Osteocyte (in vitro differentiated cells): Measurements from ENCODE around the gene AK9. TPM values are rescaled to one million over a fixed set of nuclear protein-coding genes. Genes with fewer than 3 reads are reported as not detected.
"Not testable (repeated sequence)": the region's sequence is repeated elsewhere in the genome, so short reads cannot be mapped to it uniquely, and the experiment has no call there.

ENCODE experiments used
- DNase-seq: peaks from one replicate; pipeline ENCODE4 v3.0.0; 2021; ENCODE audit warnings: mixed read lengths; ENCODE audit not compliant: unreplicated experiment; ENCODE audit errors: extremely low spot score
- H3K27ac Mint-ChIP-seq: one replicate; pipeline ENCODE4 v1.8.0; 2021; ENCODE audit warnings: mild to moderate bottlenecking, mixed read lengths; ENCODE audit not compliant: unreplicated experiment
- H3K27me3 Mint-ChIP-seq: one replicate; pipeline ENCODE4 v1.8.0; 2021; ENCODE audit warnings: mixed read lengths; ENCODE audit not compliant: unreplicated experiment
- H3K36me3 Mint-ChIP-seq: one replicate; pipeline ENCODE4 v1.8.0; 2021; ENCODE audit warnings: mixed read lengths; ENCODE audit not compliant: unreplicated experiment
- H3K4me1 Mint-ChIP-seq: one replicate; pipeline ENCODE4 v1.8.0; 2021; ENCODE audit warnings: mixed read lengths; ENCODE audit not compliant: unreplicated experiment
- H3K4me3 Mint-ChIP-seq: one replicate; pipeline ENCODE4 v1.8.0; 2021; ENCODE audit warnings: mild to moderate bottlenecking, moderate library complexity, mixed read lengths; ENCODE audit not compliant: unreplicated experiment
- H3K9me3 Mint-ChIP-seq: one replicate; pipeline ENCODE4 v1.8.0; 2021; ENCODE audit warnings: mixed read lengths; ENCODE audit not compliant: unreplicated experiment
- total RNA-seq: library from RNA; stranded (reverse); gene quantifications from 2 replicates; pipeline ENCODE4 v1.2.1, GENCODE V29; 2021
- TF ChIP-seq, protein P1 (sequence below): fragments of 200-600 bp; sonication (generic); IDR thresholded peaks from 2 replicates; pipeline ENCODE4 v1.5.0; 2021; ENCODE audit warnings: antibody characterized with exemption, mild to moderate bottlenecking, moderate library complexity

The AK9 gene
- total RNA-seq, 1 donor from 2014 or later, result 5.3 TPM

DNA sequence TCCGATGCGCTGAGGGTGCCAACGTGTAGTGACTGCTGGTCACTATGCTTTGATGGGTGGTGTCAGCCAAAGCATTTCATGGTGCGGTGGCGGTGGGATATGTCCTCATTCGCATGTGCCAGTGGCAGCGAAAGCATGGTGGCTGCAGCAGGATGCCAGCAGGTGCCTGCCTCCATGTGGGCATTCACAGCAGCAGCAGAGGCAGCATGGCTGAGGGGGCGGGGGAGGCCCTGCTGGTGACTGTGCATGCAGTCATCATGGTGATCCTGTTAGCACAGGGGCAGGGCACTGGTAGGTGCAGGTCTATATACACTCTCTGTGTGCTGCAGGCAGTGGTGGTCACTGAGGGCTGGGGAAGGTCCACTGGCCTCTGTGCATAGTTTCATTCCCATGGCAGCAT lies 22.1 kb upstream of the AK9 start:
- no peak for DNase-seq
- Mint-ChIP-seq H3K36me3 (peaks cover 7% of the 10 kb centered on the region), H3K4me1 (peaks cover 4% of the 10 kb centered on the region), H3K9me3 (peaks cover 22% of the 10 kb centered on the region), H3K27ac (no peak overlapping the region), H3K27me3 (no peaks in the 10 kb centered on the region), H3K4me3 (no peak overlapping the region)
- TF ChIP-seq, protein P1, sequence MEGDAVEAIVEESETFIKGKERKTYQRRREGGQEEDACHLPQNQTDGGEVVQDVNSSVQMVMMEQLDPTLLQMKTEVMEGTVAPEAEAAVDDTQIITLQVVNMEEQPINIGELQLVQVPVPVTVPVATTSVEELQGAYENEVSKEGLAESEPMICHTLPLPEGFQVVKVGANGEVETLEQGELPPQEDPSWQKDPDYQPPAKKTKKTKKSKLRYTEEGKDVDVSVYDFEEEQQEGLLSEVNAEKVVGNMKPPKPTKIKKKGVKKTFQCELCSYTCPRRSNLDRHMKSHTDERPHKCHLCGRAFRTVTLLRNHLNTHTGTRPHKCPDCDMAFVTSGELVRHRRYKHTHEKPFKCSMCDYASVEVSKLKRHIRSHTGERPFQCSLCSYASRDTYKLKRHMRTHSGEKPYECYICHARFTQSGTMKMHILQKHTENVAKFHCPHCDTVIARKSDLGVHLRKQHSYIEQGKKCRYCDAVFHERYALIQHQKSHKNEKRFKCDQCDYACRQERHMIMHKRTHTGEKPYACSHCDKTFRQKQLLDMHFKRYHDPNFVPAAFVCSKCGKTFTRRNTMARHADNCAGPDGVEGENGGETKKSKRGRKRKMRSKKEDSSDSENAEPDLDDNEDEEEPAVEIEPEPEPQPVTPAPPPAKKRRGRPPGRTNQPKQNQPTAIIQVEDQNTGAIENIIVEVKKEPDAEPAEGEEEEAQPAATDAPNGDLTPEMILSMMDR, result no peak

GRCh38 chr6:109708099-109708498 lies 17.1 kb upstream of the AK9 start:
- not testable (repeated sequence) for H3K27ac Mint-ChIP-seq, H3K4me3 Mint-ChIP-seq, H3K27me3 Mint-ChIP-seq, H3K4me1 Mint-ChIP-seq, H3K36me3 Mint-ChIP-seq, DNase-seq
- peaks cover 22% of the 10 kb centered on the region for H3K9me3 Mint-ChIP-seq

DNA sequence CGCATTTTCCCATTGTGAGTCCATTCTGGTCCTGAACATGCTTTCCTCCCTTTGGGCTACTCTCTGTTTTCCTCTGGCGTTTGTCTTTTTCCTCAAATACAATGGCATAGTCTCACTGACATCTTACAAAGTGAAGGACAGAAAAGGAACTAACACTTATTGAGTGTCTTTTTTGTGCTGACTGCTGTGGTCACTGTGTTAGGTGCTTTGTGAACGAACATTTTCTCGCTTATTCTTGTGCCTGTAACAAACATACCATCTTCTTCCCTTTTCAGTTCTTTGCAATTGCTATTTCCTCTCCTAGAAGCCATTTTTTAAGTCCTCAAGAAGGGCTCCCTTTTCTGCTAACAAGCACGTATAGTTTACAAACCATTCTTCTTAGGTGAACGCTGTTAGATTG lies 15.5 kb upstream of the AK9 start:
- no peak for DNase-seq
- H3K36me3 Mint-ChIP-seq, result peaks cover 7% of the 10 kb centered on the region
- no peaks in the 10 kb centered on the region for H3K27me3 Mint-ChIP-seq
- H3K9me3 Mint-ChIP-seq, result peaks cover 22% of the 10 kb centered on the region
- H3K4me3 Mint-ChIP-seq, result no peak overlapping the region
- no peak overlapping the region for H3K27ac Mint-ChIP-seq
- no peaks in the 10 kb centered on the region for H3K4me1 Mint-ChIP-seq
- TF ChIP-seq, protein P1, result no peak

- H3K27me3 Mint-ChIP-seq, result no peaks in the 10 kb centered on the region
- no peak overlapping the region for H3K27ac Mint-ChIP-seq
- H3K4me1 Mint-ChIP-seq, result no peaks in the 10 kb centered on the region
- peak; percentile 90 for DNase-seq
- no peak overlapping the region for H3K4me3 Mint-ChIP-seq
- H3K9me3 Mint-ChIP-seq, result peaks cover 15% of the 10 kb centered on the region
- TF ChIP-seq, protein P1, result peak; percentile 99
- H3K36me3 Mint-ChIP-seq, result peaks cover 7% of the 10 kb centered on the region
Observed at GRCh38 chr6:109705258-109705657, 14.3 kb upstream of the AK9 start.

DNA sequence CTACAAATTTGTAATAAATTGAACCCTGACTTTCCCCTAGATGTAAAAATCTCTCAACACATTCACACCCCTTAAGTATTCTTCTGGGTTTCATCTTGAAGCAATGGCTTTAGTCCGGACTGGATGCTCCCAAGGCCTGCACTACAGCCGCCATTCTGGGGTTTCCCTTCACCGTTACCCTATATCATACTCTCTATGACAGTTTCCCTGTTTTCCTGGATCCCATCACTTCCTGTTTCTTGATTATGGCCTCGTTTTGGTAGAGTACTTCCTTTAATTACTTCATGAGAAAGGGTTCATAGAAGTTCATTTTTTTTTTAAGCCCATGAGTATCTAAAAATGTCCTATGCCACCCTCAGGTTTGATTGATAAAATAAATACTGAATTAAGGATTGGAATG lies 11.8 kb upstream of the AK9 start:
- Mint-ChIP-seq H3K27me3 (no peaks in the 10 kb centered on the region), H3K4me3 (no peak overlapping the region), H3K36me3 (no peaks in the 10 kb centered on the region), H3K9me3 (no peaks in the 10 kb centered on the region), H3K4me1 (no peaks in the 10 kb centered on the region), H3K27ac (no peak overlapping the region)
- TF ChIP-seq, protein P1, result no peak
- no peak for DNase-seq

DNA sequence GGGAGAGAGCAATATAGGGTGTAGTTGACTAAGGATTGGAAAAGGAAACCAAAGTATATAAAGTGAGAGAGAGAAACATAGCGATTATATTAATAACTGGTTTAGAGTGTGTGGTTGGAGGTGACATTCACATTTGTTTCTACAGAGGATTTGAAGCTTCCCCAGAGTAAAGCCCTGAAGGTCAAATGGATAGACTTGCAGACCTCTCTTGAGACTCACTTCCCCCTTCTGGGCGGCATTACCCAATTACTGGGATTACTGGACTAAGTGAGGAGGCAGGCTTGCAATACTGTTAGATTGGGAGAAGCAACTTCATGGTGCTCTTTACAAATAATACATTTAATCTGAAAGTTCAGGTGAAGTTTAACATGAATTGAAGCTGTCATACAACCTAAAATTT lies 10.8 kb upstream of the AK9 start:
- no peaks in the 10 kb centered on the region for H3K36me3 Mint-ChIP-seq
- H3K27me3 Mint-ChIP-seq, result no peaks in the 10 kb centered on the region
- no peak overlapping the region for H3K27ac Mint-ChIP-seq
- H3K4me1 Mint-ChIP-seq, result no peaks in the 10 kb centered on the region
- no peaks in the 10 kb centered on the region for H3K9me3 Mint-ChIP-seq
- no peak overlapping the region for H3K4me3 Mint-ChIP-seq
- no peak for DNase-seq
- TF ChIP-seq, protein P1, result no peak
